IPS-15b (cell line): ENCODE measurements around the gene GSTM4.
"Not testable (repeated sequence)": the region's sequence is repeated elsewhere in the genome, so short reads cannot be mapped to it uniquely, and the experiment has no call there.

ENCODE experiments used
- H3K27me3 ChIP-seq: one replicate; pipeline ENCODE4 v1.6.1; 2013; ENCODE audit warnings: low read length; ENCODE audit not compliant: control insufficient read depth, insufficient read depth
- H3K36me3 ChIP-seq: one replicate; pipeline ENCODE4 v1.6.1; 2013; ENCODE audit warnings: low read length; ENCODE audit not compliant: control insufficient read depth, insufficient read depth
- H3K4me1 ChIP-seq: one replicate; pipeline ENCODE4 v1.6.1; 2013; ENCODE audit warnings: mild to moderate bottlenecking, low read length; ENCODE audit not compliant: control insufficient read depth, insufficient read depth
- H3K4me3 ChIP-seq: one replicate; pipeline ENCODE4 v1.5.1; 2013; ENCODE audit warnings: low read depth, low read length
- H3K9ac ChIP-seq: one replicate; pipeline ENCODE4 v1.6.1; 2013; ENCODE audit warnings: low read depth, mild to moderate bottlenecking, low read length
- H3K9me3 ChIP-seq: one replicate; pipeline ENCODE4 v1.6.1; 2013; ENCODE audit warnings: mild to moderate bottlenecking, low read length; ENCODE audit not compliant: control insufficient read depth, insufficient read depth

GSTM4 gene

DNA sequence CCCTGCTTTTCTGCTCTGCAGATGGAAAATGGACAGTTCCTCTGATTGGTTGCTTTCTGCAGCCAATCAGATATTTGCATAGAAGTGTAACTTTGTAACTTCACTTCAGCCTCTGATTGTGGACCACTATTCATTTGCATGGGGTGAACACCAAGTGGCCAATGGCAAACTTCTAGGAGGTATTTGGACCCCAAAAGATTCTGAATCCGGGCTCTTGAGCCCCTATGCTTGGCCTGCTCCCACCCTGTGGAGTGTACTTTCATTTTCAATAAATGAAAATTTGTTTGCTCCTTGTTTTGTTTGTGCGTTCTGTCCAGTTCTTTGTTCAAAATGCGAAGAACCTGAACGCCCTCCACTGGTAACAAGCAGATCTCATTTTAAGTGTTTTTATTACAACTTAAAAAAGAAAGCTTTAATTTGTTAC lies 6.4 kb upstream of the GSTM4 start:
- Histone ChIP-seq H3K27me3 (peaks cover 12% of the 10 kb centered on the region), H3K36me3 (no peaks in the 10 kb centered on the region), H3K4me3 (no peak overlapping the region), H3K4me1 (no peaks in the 10 kb centered on the region), H3K9me3 (no peaks in the 10 kb centered on the region), H3K9ac (no peak overlapping the region)

DNA sequence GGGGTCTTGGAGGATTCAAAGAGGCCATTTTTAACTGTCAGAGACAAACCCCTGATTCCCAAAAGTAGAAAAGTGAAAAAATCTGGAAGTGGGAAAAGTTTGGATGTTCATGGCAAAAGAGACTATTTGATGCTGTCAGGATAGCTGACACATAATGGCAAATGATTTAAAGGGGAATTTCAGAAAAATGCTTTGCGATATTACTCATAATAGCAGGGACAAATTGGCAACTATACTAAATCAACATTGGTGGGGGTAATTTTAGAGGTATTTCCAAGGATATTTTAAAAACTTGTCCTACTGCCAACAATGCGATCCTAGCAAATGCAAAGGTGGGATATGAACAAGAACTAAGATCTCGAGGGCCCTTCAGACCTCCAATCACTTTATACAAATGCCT lies 5.3 kb upstream of the GSTM4 start:
- Histone ChIP-seq H3K4me1 (peaks cover 3% of the 10 kb centered on the region), H3K27me3 (peaks cover 17% of the 10 kb centered on the region), H3K4me3 (no peak overlapping the region), H3K9me3 (no peaks in the 10 kb centered on the region), H3K9ac (no peak overlapping the region), H3K36me3 (no peaks in the 10 kb centered on the region)

DNA sequence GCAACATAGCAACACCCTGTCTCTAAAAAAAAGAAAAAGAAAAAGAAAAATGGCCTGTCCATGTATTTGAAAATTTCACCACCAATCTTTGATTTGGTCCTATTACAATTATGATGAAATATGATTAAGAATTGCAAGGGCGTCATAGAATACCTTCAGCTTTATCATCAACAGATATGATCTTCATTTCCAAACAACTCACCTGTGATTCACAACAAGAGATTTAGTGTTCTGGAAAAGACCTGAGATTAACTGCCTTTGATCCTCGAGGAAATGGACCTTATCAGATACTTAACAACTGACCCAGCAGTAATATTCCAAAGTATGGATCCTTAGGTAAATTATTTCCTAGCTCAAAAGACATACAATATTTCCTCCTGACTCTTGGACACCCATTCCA lies 3.5 kb upstream of the GSTM4 start:
- H3K9ac ChIP-seq: no peak overlapping the region
- no peaks in the 10 kb centered on the region for H3K9me3 ChIP-seq
- no peak overlapping the region for H3K4me3 ChIP-seq
- peaks cover 3% of the 10 kb centered on the region for H3K4me1 ChIP-seq
- H3K36me3 ChIP-seq: no peaks in the 10 kb centered on the region
- peaks cover 17% of the 10 kb centered on the region for H3K27me3 ChIP-seq

DNA sequence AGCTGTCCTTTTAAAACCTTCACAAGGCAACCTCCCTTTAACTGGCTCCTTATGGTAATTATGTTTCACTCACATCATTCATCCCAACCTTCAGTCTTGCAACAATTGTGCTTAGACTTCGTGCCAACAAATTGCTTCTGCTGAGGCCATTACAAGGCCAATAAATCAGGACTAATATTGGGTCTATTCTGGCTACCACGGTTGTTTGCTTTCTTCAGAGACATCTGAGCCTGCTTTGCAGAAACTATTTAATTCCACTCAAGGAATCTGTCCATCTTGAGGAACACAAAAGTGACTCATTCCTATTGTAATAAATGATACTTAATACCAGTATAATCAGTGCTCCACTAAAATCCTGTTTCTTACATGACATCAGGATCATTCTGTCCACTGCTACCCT lies 2.6 kb upstream of the GSTM4 start:
- Histone ChIP-seq H3K4me1 (peaks cover 3% of the 10 kb centered on the region), H3K9ac (no peak overlapping the region), H3K9me3 (no peaks in the 10 kb centered on the region), H3K4me3 (no peak overlapping the region), H3K36me3 (no peaks in the 10 kb centered on the region), H3K27me3 (peaks cover 17% of the 10 kb centered on the region)

DNA sequence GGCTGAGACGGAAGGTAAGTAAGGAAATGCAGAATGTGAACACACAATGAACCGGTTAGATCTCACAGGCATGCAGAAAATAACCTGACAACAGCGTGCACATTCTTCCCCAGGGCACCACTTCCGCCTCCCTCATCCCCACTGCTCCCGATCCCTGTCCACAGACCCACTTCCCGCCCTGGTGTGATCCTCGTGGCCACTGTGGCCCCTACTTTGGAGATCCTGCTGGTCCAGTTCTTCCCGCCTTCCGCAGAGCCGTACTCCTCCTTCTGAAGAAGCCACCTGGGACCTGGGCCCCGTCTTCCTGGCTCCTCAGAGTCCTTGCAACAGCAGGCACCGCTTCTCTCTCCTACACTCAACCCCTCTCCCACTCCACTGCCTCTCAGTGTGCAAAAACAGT lies 1.4 kb upstream of the GSTM4 start:
- H3K36me3 ChIP-seq: no peaks in the 10 kb centered on the region
- peaks cover 3% of the 10 kb centered on the region for H3K4me1 ChIP-seq
- peaks cover 17% of the 10 kb centered on the region for H3K27me3 ChIP-seq
- no peak overlapping the region for H3K9ac ChIP-seq
- no peaks in the 10 kb centered on the region for H3K9me3 ChIP-seq
- H3K4me3 ChIP-seq: no peak overlapping the region

DNA sequence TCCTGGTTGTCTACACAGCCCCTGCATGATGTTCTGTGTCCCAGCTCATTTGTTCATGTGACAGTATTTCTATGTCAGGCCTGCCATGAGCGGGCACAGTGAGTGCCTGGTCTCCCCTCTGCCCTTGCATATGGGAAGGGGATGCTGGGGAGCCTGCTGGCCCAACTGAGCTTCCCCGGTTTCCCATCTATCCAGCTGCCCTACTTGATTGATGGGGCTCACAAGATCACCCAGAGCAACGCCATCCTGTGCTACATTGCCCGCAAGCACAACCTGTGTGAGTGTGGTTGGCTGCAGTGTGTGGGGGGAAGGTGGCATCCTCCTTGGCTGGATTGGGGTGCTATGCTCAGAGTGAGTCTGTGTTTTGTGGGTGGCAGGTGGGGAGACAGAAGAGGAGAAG lies 1.5 kb downstream of the GSTM4 start:
- Histone ChIP-seq H3K4me3 (no peak overlapping the region), H3K4me1 (peaks cover 3% of the 10 kb centered on the region), H3K36me3 (no peaks in the 10 kb centered on the region)

DNA sequence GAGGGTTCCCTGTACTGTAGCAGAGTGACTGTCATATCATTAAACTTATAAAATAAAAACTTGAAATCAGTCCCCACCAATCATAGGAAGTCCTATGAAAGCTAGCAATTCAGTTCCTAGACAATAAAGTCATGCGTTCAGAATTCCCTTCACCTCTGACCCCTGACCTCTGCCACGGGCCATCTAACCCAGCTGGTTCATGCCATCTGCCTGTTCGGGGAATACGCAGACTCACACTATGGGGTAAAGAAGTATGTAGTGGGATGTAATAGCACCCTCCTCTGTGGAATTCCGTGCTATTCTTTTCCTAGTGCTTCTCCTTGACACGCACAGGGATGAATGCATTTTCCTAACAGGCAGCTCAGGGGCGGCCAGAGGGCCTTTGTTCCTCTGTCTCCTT lies 2.1 kb downstream of the GSTM4 start:
- no peak overlapping the region for H3K9ac ChIP-seq
- H3K4me3 ChIP-seq: no peak overlapping the region
- H3K4me1 ChIP-seq: peaks cover 3% of the 10 kb centered on the region
- H3K9me3 ChIP-seq: no peaks in the 10 kb centered on the region
- peaks cover 13% of the 10 kb centered on the region for H3K27me3 ChIP-seq
- no peaks in the 10 kb centered on the region for H3K36me3 ChIP-seq

More for the DNA sequence above, 1.5 kb downstream of the GSTM4 start:
- Histone ChIP-seq H3K9ac (no peak overlapping the region), H3K9me3 (no peaks in the 10 kb centered on the region), H3K27me3 (peaks cover 13% of the 10 kb centered on the region)

DNA sequence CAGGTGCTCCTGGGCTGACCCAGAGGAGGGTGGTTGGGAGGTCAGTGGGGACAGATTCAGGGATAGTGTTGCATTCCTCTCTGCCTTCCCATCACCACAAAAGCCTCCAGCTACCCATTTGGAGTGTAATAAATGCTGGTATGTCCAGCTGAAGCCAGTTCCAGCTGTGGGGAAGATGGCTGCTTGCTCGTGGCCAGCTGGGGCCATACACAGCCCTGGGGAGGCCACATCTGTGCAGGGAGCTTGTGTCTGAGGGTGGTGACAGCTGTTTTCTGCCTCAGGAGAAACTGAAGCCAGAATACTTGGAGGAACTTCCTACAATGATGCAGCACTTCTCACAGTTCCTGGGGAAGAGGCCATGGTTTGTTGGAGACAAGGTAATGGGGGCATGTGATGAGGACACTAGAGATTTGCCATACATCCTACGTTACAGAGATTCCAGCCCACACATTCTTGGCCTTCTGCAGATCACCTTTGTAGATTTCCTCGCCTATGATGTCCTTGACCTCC lies 2.7 kb downstream of the GSTM4 start:
- peaks cover 3% of the 10 kb centered on the region for H3K4me1 ChIP-seq
- peaks cover 8% of the 10 kb centered on the region for H3K27me3 ChIP-seq
- H3K9ac ChIP-seq: no peak overlapping the region
- H3K36me3 ChIP-seq: no peaks in the 10 kb centered on the region
- no peaks in the 10 kb centered on the region for H3K9me3 ChIP-seq
- no peak overlapping the region for H3K4me3 ChIP-seq

DNA sequence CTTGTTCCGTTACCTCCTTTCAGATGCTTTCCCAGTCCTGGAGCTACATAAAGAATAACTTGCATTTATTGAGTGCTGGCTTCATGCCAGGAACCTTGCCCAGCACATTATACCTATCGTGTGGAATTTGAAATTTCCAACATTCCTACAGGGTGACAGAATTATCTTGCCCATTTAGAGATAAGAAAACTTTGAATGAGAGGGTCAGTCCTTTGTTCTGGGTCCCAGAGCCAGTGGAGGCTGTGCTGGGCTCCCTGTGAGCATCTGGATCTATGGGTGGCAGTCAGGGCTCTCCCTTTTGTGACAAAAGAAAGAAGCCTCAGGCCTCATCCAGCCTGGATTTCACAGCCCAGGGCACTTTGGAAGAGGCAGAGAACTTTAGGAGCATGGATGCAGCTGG lies 3.2 kb downstream of the GSTM4 start:
- Histone ChIP-seq H3K4me3 (no peak overlapping the region), H3K36me3 (no peaks in the 10 kb centered on the region), H3K4me1 (peaks cover 3% of the 10 kb centered on the region), H3K9me3 (no peaks in the 10 kb centered on the region), H3K9ac (no peak overlapping the region), H3K27me3 (peaks cover 8% of the 10 kb centered on the region)

DNA sequence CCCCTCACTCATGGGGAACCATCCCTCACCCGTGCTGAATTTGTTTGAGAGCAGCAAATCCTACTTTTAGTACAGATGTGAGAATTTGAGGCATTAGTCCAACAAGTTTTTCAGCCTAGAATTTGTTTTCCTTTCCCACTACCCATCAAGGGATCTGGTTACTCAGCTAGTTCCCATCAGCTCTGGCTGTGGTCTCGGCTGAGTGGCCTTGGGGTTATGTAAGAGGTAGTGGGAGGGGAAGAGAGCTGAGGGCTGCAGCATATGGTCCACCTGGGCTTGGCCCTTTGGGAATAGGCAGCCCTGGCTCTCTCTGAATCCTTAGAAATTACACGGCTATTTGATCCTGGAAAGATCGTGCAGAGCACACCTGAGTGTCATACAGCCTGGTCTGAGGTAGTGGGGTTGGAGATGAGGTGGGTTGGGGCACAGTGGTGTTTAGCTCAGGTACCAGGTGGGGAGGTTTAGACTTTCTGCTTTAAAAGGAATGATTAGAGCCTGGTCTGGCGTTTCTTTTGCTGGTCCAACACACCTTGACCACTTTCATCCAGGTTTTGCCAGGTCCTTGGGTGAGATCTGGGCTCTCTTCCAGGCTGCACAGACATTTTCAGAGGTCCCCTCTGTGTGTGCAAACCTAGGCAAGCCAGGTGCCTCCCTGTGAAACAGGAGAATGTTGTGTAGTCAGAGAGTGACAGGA lies 4.2 kb downstream of the GSTM4 start:
- Histone ChIP-seq H3K9ac (no peak overlapping the region), H3K9me3 (no peaks in the 10 kb centered on the region), H3K4me1 (no peaks in the 10 kb centered on the region), H3K4me3 (no peak overlapping the region), H3K36me3 (no peaks in the 10 kb centered on the region), H3K27me3 (no peaks in the 10 kb centered on the region)

DNA sequence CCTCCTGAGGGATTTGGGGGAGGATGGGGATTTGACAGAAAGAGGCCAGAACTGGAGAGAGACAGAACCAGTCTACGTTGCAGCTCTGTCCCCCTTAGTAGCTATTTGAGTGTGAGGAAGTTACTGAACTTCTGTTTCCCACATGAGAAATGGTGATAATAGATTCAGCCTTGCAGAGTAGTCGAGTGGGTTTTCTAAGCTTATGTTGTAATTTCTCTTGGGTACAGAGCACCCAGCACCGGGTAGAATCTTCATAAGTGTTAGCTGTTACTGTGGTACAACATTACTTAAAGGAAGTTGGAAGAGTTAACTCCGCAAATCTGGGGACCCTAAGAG lies 4.8 kb downstream of the GSTM4 start:
- not testable (repeated sequence) for H3K4me1 ChIP-seq, H3K36me3 ChIP-seq, H3K4me3 ChIP-seq, H3K9me3 ChIP-seq, H3K27me3 ChIP-seq, H3K9ac ChIP-seq

DNA sequence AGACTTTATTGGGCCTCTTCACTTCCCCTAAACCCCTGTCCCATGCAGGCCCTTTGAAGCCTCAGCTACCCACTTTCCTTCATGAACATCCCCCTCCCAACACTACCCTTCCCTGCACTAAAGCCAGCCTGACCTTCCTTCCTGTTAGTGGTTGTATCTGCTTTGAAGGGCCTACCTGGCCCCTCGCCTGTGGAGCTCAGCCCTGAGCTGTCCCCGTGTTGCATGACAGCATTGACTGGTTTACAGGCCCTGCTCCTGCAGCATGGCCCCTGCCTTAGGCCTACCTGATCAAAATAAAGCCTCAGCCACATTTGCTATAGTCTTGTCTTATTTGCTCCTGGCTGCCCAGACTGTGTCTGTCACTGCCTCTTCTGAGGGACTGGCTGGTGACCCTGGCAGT lies 5.5 kb downstream of the GSTM4 start:
- Histone ChIP-seq H3K4me1 (no peaks in the 10 kb centered on the region), H3K9ac (no peak overlapping the region), H3K4me3 (no peak overlapping the region), H3K9me3 (no peaks in the 10 kb centered on the region), H3K36me3 (no peaks in the 10 kb centered on the region), H3K27me3 (no peaks in the 10 kb centered on the region)
